Non-pigmented ciliary epithelial cell (primary cell): Measurements from ENCODE around the gene TSPYL1.
A peak's percentile ranks its signal among the peaks of the same experiment; 100 is the strongest.

Experiments used
- DNase-seq: peaks from one replicate; pipeline ENCODE4 v3.0.0-alpha.2; 2010; ENCODE audit warnings: low read depth

TSPYL1 gene

GRCh38 chr6:116258520-116258919 is 21.2 kb downstream of the TSPYL1 start:
- no peak for DNase-seq

- DNase-seq: no peak
Measured at GRCh38 chr6:116256694-116257093, 23.0 kb downstream of the TSPYL1 start.

GRCh38 chr6:116255246-116255800 is 24.4 kb downstream of the TSPYL1 start:
- DNase-seq: no peak

GRCh38 chr6:116254297-116255056 is 25.3 kb downstream of the TSPYL1 start:
- DNase-seq: no peak

- DNase-seq: peak; percentile 86
Measured at GRCh38 chr6:116253505-116254296, 26.0 kb downstream of the TSPYL1 start, which contains the start of gene TSPYL4. Gene TSPYL4, minus strand, starts transcription at chr6:116254075. Its CDS starts 67 bp downstream, at chr6:116254008.

GRCh38 chr6:116253188-116253504 is 26.6 kb downstream of the TSPYL1 start:
- DNase-seq: no peak

GRCh38 chr6:116251568-116252384 is 28.0 kb downstream of the TSPYL1 start:
- peak; percentile 60 for DNase-seq

- DNase-seq: no peak
Measured at GRCh38 chr6:116248577-116248976, 31.2 kb downstream of the TSPYL1 start.

- no peak for DNase-seq
Measured at GRCh38 chr6:116247285-116247684, 32.4 kb downstream of the TSPYL1 start.

- peak; percentile 58 for DNase-seq
Measured at GRCh38 chr6:116246089-116246488, 33.6 kb downstream of the TSPYL1 start.

GRCh38 chr6:116244284-116244683 is 35.4 kb downstream of the TSPYL1 start:
- no peak for DNase-seq

- no peak for DNase-seq
Measured at GRCh38 chr6:116239856-116240255, 39.9 kb downstream of the TSPYL1 start.

- no peak for DNase-seq
Measured at GRCh38 chr6:116239256-116239655, 40.5 kb downstream of the TSPYL1 start.

GRCh38 chr6:116238083-116238482 is 41.6 kb downstream of the TSPYL1 start:
- no peak for DNase-seq

- DNase-seq: no peak
Measured at GRCh38 chr6:116234689-116235088, 45.0 kb downstream of the TSPYL1 start.

- DNase-seq: no peak
Measured at GRCh38 chr6:116229287-116229913, 50.3 kb downstream of the TSPYL1 start.
